Measurements from ENCODE around the gene GBF1.

DNA sequence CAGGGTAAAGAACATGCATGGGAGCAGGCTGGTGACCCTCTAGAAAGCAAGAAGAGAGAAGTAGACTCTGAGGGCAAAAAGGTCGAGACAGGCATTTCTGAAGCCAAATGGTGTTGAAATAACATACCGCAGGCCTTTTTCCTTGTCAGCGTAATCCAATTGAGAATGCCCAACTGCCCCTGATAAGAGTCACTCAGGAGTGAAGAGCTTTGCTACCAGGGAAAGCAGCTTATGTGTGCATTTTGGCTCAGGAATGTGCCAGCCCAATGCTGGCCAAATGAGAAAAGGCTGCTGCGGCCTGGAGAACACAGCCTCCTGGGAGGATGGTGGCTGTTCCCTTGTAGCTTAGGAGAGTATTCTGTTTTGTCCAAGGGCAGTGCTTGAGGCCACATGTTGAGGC is 88.8 kb downstream of the GBF1 start:
- TF ChIP-seq CTCF (IDR thresholded peaks at IDR 0.05) (no peak), POLR2AphosphoS5 (IDR thresholded peaks at IDR 0.05) (no peak)
